ENCODE results near the gene KRTAP4-2.
"Not testable (repeated sequence)": the region's sequence is repeated elsewhere in the genome, so short reads cannot be mapped to it uniquely, and the experiment has no call there.

The KRTAP4-2 gene

DNA sequence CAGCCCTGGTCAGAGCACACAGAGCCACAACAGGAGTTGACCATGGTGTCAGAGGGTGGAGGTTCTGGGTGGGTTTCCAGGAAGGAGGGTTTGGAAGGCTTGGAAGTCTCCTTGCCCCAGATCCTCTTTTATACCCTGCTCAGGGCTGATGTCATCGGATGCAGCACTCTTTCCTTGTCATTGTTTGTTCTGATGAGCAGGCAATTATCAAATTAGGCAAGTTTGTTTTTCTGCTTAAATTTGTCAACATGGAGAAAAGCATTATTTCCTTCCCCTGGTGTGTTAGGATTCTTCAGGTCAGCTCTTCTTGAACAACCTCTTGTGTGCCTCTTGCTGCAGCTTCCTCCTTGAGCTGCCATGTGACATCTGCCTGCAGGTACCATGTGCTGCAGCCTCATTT, 17.4 kb downstream of the KRTAP4-2 start, which contains the start of gene KRTAP4-4:
TSS of gene KRTAP4-4 (minus strand) at position 101 of the 400 bp plus-strand sequence. CDS start at position 44, 57 bp downstream.
- TF ChIP-seq ZNF274 (IDR thresholded peaks at IDR 0.05; ENCODE audit: low read depth, low read length) (no peak), SUZ12 (IDR thresholded peaks at IDR 0.05; ENCODE audit: extremely low read depth, insufficient read depth, insufficient read length) (no peak), YY1 (IDR thresholded peaks at IDR 0.05; ENCODE audit: insufficient read depth, insufficient read length) (no peak)
- no peak within 1 kb of the TSS for H3K4me3 ChIP-seq (ENCODE audit: insufficient read length, low read depth)
- no peaks in the 10 kb centered on the region for H3K27me3 ChIP-seq (ENCODE audit: insufficient read depth, insufficient read length)
- H3K4me1 ChIP-seq (ENCODE audit: insufficient read depth, insufficient read length): no peaks in the 10 kb centered on the region
- DNase-seq (ENCODE audit: low read depth, low spot score): no peak
- no peaks in the 10 kb centered on the region for H3K36me3 ChIP-seq (ENCODE audit: insufficient read depth, insufficient read length, low read length)
- no peaks in the 10 kb centered on the region for H3K9me3 ChIP-seq (ENCODE audit: insufficient read depth, low read length)
- H3K9ac ChIP-seq (ENCODE audit: insufficient read length, low read depth): no peak within 1 kb of the TSS

DNA sequence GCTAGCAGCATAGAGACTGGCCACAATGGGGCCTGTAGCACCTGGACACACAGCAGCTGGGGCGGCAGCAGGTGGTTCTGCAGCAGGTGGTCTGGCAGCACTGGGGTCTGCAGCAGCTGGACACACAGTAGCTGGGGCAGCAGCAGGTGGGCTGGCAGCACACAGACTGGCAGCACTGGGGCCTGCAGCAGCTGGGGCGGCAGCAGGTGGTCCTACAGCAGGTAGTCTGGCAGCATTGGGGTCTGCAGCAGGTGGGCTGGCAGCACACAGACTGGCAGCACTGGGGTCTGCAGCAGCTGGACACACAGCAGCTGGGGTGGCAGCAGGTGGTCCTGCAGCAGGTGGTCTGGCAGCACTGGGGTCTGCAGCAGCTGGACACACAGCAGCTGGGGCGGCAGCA, 17.8 kb downstream of the KRTAP4-2 start:
- not testable (repeated sequence) for H3K36me3 ChIP-seq (ENCODE audit: insufficient read depth, insufficient read length, low read length); H3K9ac ChIP-seq (ENCODE audit: insufficient read length, low read depth); H3K9me3 ChIP-seq (ENCODE audit: insufficient read depth, low read length); H3K4me3 ChIP-seq (ENCODE audit: insufficient read length, low read depth); DNase-seq (ENCODE audit: low read depth, low spot score); H3K4me1 ChIP-seq (ENCODE audit: insufficient read depth, insufficient read length); H3K27me3 ChIP-seq (ENCODE audit: insufficient read depth, insufficient read length)

DNA sequence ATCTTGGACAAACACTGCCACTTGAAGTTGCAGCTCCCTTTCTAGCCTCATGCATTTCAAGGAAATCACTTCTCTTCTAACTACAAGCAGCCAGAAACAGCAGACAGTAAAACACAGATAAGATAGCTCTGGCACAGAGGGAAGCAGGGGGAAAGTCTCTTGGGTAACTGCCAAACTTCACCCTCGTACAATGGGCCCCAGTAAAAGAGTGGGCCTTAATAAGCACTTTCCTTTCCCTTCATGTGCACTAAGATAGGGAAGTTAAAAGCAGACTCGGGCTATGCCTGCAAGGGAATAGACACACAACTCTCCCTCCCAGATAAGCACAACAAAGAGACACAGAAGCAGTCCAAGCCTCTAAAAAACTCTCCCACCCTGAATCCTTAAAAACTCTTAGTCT, 24.2 kb downstream of the KRTAP4-2 start:
- H3K36me3 ChIP-seq (ENCODE audit: insufficient read depth, insufficient read length, low read length): no peaks in the 10 kb centered on the region
- no peak overlapping the region for H3K9ac ChIP-seq (ENCODE audit: insufficient read length, low read depth)
- no peaks in the 10 kb centered on the region for H3K9me3 ChIP-seq (ENCODE audit: insufficient read depth, low read length)
- H3K4me3 ChIP-seq (ENCODE audit: insufficient read length, low read depth): no peak overlapping the region
- no peak for DNase-seq (ENCODE audit: low read depth, low spot score)
- no peaks in the 10 kb centered on the region for H3K4me1 ChIP-seq (ENCODE audit: insufficient read depth, insufficient read length)
- no peaks in the 10 kb centered on the region for H3K27me3 ChIP-seq (ENCODE audit: insufficient read depth, insufficient read length)
- TF ChIP-seq ZNF274 (IDR thresholded peaks at IDR 0.05; ENCODE audit: low read depth, low read length) (no peak), SUZ12 (IDR thresholded peaks at IDR 0.05; ENCODE audit: extremely low read depth, insufficient read depth, insufficient read length) (no peak), YY1 (IDR thresholded peaks at IDR 0.05; ENCODE audit: insufficient read depth, insufficient read length) (no peak)

DNA sequence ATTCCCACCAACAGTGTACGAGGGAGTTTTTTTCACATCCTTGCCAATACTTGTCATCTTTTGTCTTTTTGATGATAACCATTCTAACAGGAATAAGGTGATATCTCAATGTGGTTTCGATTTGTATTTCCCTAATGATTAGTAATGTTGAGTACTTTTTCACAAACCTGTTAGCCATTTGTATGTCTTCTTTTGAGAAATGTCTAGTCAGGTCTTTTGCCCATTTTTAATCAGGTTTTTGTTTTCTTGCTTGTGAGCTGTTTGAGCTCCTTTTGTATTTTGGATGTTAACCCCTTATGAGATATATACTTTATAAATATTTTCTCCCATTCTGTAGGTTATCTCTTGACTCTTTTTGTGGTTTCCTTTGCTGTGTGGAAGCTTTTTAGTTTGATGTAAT, 26.5 kb downstream of the KRTAP4-2 start:
- no peak for TF ChIP-seq YY1 (IDR thresholded peaks at IDR 0.05; ENCODE audit: insufficient read depth, insufficient read length)

DNA sequence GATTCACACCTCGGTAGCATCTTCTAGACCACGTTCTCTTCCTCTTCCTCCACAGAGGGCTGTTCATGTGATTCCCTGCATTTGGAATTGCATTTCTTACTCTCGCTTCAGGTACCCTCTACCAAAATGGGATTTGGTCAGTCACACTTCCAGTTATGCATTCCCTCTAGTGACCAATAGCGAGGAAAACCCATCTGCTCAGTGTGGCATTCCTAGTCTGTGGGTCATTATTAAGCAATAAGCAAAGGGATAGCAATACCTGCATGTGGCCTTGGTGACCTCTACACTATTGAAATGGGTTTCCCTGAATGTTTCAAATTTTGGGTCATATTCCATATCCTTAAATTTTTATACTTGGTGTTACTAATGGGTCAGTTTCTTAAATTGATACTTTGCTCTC, 28.0 kb downstream of the KRTAP4-2 start:
- no peak for DNase-seq (ENCODE audit: low read depth, low spot score)
- Histone ChIP-seq H3K4me3 (ENCODE audit: insufficient read length, low read depth) (no peak overlapping the region), H3K36me3 (ENCODE audit: insufficient read depth, insufficient read length, low read length) (no peaks in the 10 kb centered on the region), H3K27me3 (ENCODE audit: insufficient read depth, insufficient read length) (no peaks in the 10 kb centered on the region), H3K9me3 (ENCODE audit: insufficient read depth, low read length) (no peaks in the 10 kb centered on the region), H3K9ac (ENCODE audit: insufficient read length, low read depth) (no peak overlapping the region), H3K4me1 (ENCODE audit: insufficient read depth, insufficient read length) (no peaks in the 10 kb centered on the region)
- no peak for TF ChIP-seq SUZ12 (IDR thresholded peaks at IDR 0.05; ENCODE audit: extremely low read depth, insufficient read depth, insufficient read length)
- no peak for TF ChIP-seq ZNF274 (IDR thresholded peaks at IDR 0.05; ENCODE audit: low read depth, low read length)
- no peak for TF ChIP-seq YY1 (IDR thresholded peaks at IDR 0.05; ENCODE audit: insufficient read depth, insufficient read length)

More for the DNA sequence above, 26.5 kb downstream of the KRTAP4-2 start:
- Histone ChIP-seq H3K4me3 (ENCODE audit: insufficient read length, low read depth) (no peak overlapping the region), H3K36me3 (ENCODE audit: insufficient read depth, insufficient read length, low read length) (no peaks in the 10 kb centered on the region), H3K27me3 (ENCODE audit: insufficient read depth, insufficient read length) (no peaks in the 10 kb centered on the region), H3K9ac (ENCODE audit: insufficient read length, low read depth) (no peak overlapping the region), H3K4me1 (ENCODE audit: insufficient read depth, insufficient read length) (no peaks in the 10 kb centered on the region), H3K9me3 (ENCODE audit: insufficient read depth, low read length) (no peaks in the 10 kb centered on the region)
- no peak for DNase-seq (ENCODE audit: low read depth, low spot score)

DNA sequence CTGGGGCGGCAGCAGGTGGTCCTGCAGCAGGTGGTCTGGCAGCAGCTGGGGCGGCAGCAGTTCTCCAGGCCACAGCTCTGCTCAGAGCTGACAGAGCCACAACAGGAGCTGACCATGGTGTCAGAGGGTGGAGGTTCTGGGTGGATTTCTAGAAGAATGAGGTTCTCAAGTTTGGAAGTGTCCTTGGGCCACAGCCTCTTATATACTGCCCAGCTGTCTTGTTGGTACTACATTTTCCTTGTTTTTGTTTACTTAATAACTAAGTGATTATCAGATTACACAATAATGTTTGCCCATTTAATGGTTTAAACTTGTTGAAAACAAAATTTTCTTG, 28.4 kb downstream of the KRTAP4-2 start, which contains the start of gene KRTAP4-5:
TSS of gene KRTAP4-5 (minus strand) at position 174 of the 334 bp plus-strand sequence. CDS start at position 116, 58 bp downstream.
- no peak for DNase-seq (ENCODE audit: low read depth, low spot score)
- TF ChIP-seq YY1 (IDR thresholded peaks at IDR 0.05; ENCODE audit: insufficient read depth, insufficient read length) (no peak), ZNF274 (IDR thresholded peaks at IDR 0.05; ENCODE audit: low read depth, low read length) (no peak), SUZ12 (IDR thresholded peaks at IDR 0.05; ENCODE audit: extremely low read depth, insufficient read depth, insufficient read length) (no peak)
- Histone ChIP-seq H3K4me3 (ENCODE audit: insufficient read length, low read depth) (no peak within 1 kb of the TSS), H3K9me3 (ENCODE audit: insufficient read depth, low read length) (no peaks in the 10 kb centered on the region), H3K27me3 (ENCODE audit: insufficient read depth, insufficient read length) (no peaks in the 10 kb centered on the region), H3K36me3 (ENCODE audit: insufficient read depth, insufficient read length, low read length) (no peaks in the 10 kb centered on the region), H3K4me1 (ENCODE audit: insufficient read depth, insufficient read length) (no peaks in the 10 kb centered on the region), H3K9ac (ENCODE audit: insufficient read length, low read depth) (no peak within 1 kb of the TSS)

DNA sequence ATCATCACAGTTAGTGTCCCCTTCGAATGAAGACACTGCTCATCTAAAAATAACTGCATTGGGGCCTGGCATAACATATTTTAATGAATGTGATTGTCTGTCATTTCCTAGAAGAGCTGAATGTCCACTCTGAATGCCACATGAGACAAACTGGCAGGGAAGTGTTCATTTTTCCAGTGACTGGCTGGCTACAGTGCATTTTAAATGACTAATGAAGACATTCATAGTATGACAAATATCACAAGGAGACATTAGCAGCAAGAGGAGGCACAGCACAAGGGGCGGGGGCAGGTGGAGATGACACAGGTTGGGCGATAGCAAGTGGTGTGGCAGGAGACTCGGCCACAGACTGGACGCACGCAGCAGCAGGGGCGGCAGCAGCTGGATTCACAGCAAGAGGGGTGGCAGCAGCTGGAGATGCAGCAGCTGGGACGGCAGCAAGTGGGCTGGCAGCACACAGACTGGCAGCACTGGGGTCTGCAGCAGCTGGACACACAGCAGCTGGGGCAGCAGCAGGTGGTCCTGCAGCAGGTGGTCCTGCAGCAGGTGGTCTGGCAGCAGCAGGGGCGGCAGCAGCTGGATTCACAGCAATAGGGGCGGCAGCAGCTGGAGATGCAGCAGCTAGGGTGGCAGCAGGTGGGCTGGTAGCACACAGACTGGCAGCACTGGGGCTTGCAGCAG, 28.9 kb downstream of the KRTAP4-2 start:
- DNase-seq (ENCODE audit: low read depth, low spot score); H3K9me3 ChIP-seq (ENCODE audit: insufficient read depth, low read length); H3K4me3 ChIP-seq (ENCODE audit: insufficient read length, low read depth); H3K27me3 ChIP-seq (ENCODE audit: insufficient read depth, insufficient read length); H3K9ac ChIP-seq (ENCODE audit: insufficient read length, low read depth); H3K36me3 ChIP-seq (ENCODE audit: insufficient read depth, insufficient read length, low read length); H3K4me1 ChIP-seq (ENCODE audit: insufficient read depth, insufficient read length): not testable (repeated sequence)
